Hindlimb muscle (tissue), 1 donor: ENCODE measurements around the gene HRAS. TPM values are rescaled to one million over a fixed set of nuclear protein-coding genes. Genes with fewer than 3 reads are reported as not detected.

Experiments used
- DNase-seq: peaks from one replicate; pipeline ENCODE4 v3.0.0-alpha.2; 2013
- polyA plus RNA-seq: library from polyadenylated mRNA; unstranded; fragments of 120-200 nt; gene quantifications from one replicate; pipeline ENCODE4 v1.2.1, GENCODE V29; 2013; ENCODE audit not compliant: insufficient read length

HRAS gene
- polyA plus RNA-seq, 1 donor: 144 TPM

GRCh38 chr11:553083-553987 lies 18.0 kb upstream of the HRAS start:
- DNase-seq: no peak

GRCh38 chr11:551596-551995 lies 16.2 kb upstream of the HRAS start:
- no peak for DNase-seq

- no peak for DNase-seq
These were observed 15.8 kb upstream of the HRAS start for GRCh38 chr11:551131-551530.

- no peak for DNase-seq
These were observed 15.3 kb upstream of the HRAS start for GRCh38 chr11:550746-551085.

GRCh38 chr11:550021-550745 lies 14.8 kb upstream of the HRAS start:
- DNase-seq: no peak

GRCh38 chr11:548700-549603 lies 13.6 kb upstream of the HRAS start:
- DNase-seq: no peak

- no peak for DNase-seq
These were observed 9.8 kb upstream of the HRAS start for GRCh38 chr11:545171-545570.

- no peak for DNase-seq
These were observed 9.4 kb upstream of the HRAS start for GRCh38 chr11:544817-545166.

GRCh38 chr11:541433-541885 lies 6.1 kb upstream of the HRAS start:
- DNase-seq: no peak

GRCh38 chr11:540583-541432 lies 5.4 kb upstream of the HRAS start:
- no peak for DNase-seq

GRCh38 chr11:539971-540481 lies 4.7 kb upstream of the HRAS start:
- no peak for DNase-seq

- DNase-seq: no peak
These were observed 3.2 kb upstream of the HRAS start for GRCh38 chr11:538431-539051.

- DNase-seq: no peak
These were observed 2.5 kb upstream of the HRAS start for GRCh38 chr11:537622-538430.

GRCh38 chr11:536841-537621 lies 1.7 kb upstream of the HRAS start, which contains the start of gene LRRC56:
TSS of gene LRRC56 (plus strand) at chr11:537527. CDS start at chr11:540685, 3,158 bp downstream.
- DNase-seq: peak; percentile 59

- DNase-seq: no peak
These were observed 212 bp downstream of the HRAS start for GRCh38 chr11:535210-535518.

GRCh38 chr11:534396-535209 lies 773 bp downstream of the HRAS start:
- no peak for DNase-seq

GRCh38 chr11:533586-534395 lies 1.6 kb downstream of the HRAS start:
- DNase-seq: no peak
